WTC11 (cell line): ENCODE data around the gene HOXB6. TPM values are rescaled to one million over a fixed set of nuclear protein-coding genes. Genes with fewer than 3 reads are reported as not detected.

ENCODE experiments used
- ATAC-seq: fragments of 200-7000 bp; cut with Tn5 transposase; 2 replicates; pipeline ENCODE4 v1.10.0; 2021; ENCODE audit warnings: mild to moderate bottlenecking, moderate library complexity
- CTCF ChIA-PET: fragments of 300-600 bp; sonication (Branson Sonifier 250); formaldehyde crosslinking; loops from one replicate; lab custom pipeline; 2021; ENCODE audit warnings: antibody characterized with exemption; lab: Charles Lee
- POLR2A ChIA-PET: fragments of 350-600 bp; sonication (Branson Sonifier 250); formaldehyde crosslinking; loops from one replicate; lab custom pipeline; 2021; ENCODE audit warnings: antibody characterized with exemption; lab: Charles Lee
- DNase-seq: peaks from one replicate; pipeline ENCODE4 v3.0.0; 2021; ENCODE audit warnings: low spot score
- H3K27ac Mint-ChIP-seq: 2 replicates; pipeline ENCODE4 v1.8.0; 2021; ENCODE audit warnings: mixed read lengths
- H3K27me3 Mint-ChIP-seq: 2 replicates; pipeline ENCODE4 v1.8.0; 2021; ENCODE audit warnings: low read depth, mild to moderate bottlenecking, moderate library complexity, mixed read lengths
- H3K36me3 Mint-ChIP-seq: 2 replicates; pipeline ENCODE4 v1.8.0; 2021; ENCODE audit warnings: mixed read lengths
- H3K4me1 Mint-ChIP-seq: 2 replicates; pipeline ENCODE4 v1.8.0; 2022; ENCODE audit warnings: mixed read lengths
- H3K4me3 Mint-ChIP-seq: 2 replicates; pipeline ENCODE4 v1.8.0; 2021; ENCODE audit warnings: mild to moderate bottlenecking, moderate library complexity, mixed read lengths
- H3K9me3 Mint-ChIP-seq: 2 replicates; pipeline ENCODE4 v1.8.0; 2021; ENCODE audit warnings: mixed read lengths
- ATF1 ChIP-seq: sonication (generic); formaldehyde crosslinking; IDR thresholded peaks from 2 replicates; pipeline ENCODE4 v1.8.1; 2023; ENCODE audit warnings: mild to moderate bottlenecking, moderate library complexity, missing genetic modification reagents
- ATF6 ChIP-seq: sonication (generic); formaldehyde crosslinking; IDR thresholded peaks from 2 replicates; pipeline ENCODE4 v1.8.1; 2023; ENCODE audit warnings: mild to moderate bottlenecking, missing genetic modification reagents
- CREB1 ChIP-seq: sonication (generic); formaldehyde crosslinking; IDR thresholded peaks from 2 replicates; pipeline ENCODE4 v1.8.0; 2023; ENCODE audit warnings: mild to moderate bottlenecking, missing genetic modification reagents
- E2F1 ChIP-seq: sonication (generic); formaldehyde crosslinking; IDR thresholded peaks from 2 replicates; pipeline ENCODE4 v1.8.0; 2022; ENCODE audit warnings: mild to moderate bottlenecking, missing genetic modification reagents
- E2F5 ChIP-seq: sonication (generic); formaldehyde crosslinking; IDR thresholded peaks from 2 replicates; pipeline ENCODE4 v1.8.1; 2022; ENCODE audit warnings: mild to moderate bottlenecking, moderate library complexity, missing genetic modification reagents
- ELF4 ChIP-seq: sonication (generic); formaldehyde crosslinking; IDR thresholded peaks from 2 replicates; pipeline ENCODE4 v1.8.1; 2022; ENCODE audit warnings: low read depth, mild to moderate bottlenecking, moderate library complexity, missing genetic modification reagents
- KAT7 ChIP-seq: sonication (generic); formaldehyde crosslinking; IDR thresholded peaks from 2 replicates; pipeline ENCODE4 v1.8.1; 2023; ENCODE audit warnings: missing genetic modification reagents, mild to moderate bottlenecking, borderline replicate concordance
- ZBTB43 ChIP-seq: sonication (generic); formaldehyde crosslinking; IDR thresholded peaks from 2 replicates; pipeline ENCODE4 v1.8.1; 2023; ENCODE audit warnings: mild to moderate bottlenecking, missing genetic modification reagents
- ZNF423 ChIP-seq: fragments of 250-450 bp; sonication (Bioruptor Pico); IDR thresholded peaks from 2 replicates; pipeline ENCODE4 v2.1.2; 2022; ENCODE audit warnings: mild to moderate bottlenecking, moderate library complexity
- total RNA-seq: library from RNA; stranded (reverse); gene quantifications from 3 replicates; pipeline ENCODE4 v1.2.3, GENCODE V29; 2021
- TF ChIP-seq, protein P1 (sequence below): fragments of 250-450 bp; sonication (Bioruptor Pico); IDR thresholded peaks from 2 replicates; pipeline ENCODE4 v1.9.0; 2021; ENCODE audit warnings: mild to moderate bottlenecking
- TF ChIP-seq, protein P2 (sequence below): sonication (generic); formaldehyde crosslinking; IDR thresholded peaks from 2 replicates; pipeline ENCODE4 v1.8.1; 2023; ENCODE audit warnings: mild to moderate bottlenecking, missing genetic modification reagents, borderline replicate concordance
- TF ChIP-seq, protein P3 (sequence below): sonication (generic); formaldehyde crosslinking; conservative IDR thresholded peaks from 2 replicates; pipeline ENCODE4 v1.8.1; 2022; ENCODE audit warnings: mild to moderate bottlenecking, missing genetic modification reagents
- TF ChIP-seq, protein P4 (sequence below): sonication (generic); formaldehyde crosslinking; IDR thresholded peaks from 2 replicates; pipeline ENCODE4 v1.8.1; 2022; ENCODE audit warnings: missing genetic modification reagents, borderline replicate concordance

Gene HOXB6
- total RNA-seq, 1 experiment from 2014 or later, result not detected

DNA sequence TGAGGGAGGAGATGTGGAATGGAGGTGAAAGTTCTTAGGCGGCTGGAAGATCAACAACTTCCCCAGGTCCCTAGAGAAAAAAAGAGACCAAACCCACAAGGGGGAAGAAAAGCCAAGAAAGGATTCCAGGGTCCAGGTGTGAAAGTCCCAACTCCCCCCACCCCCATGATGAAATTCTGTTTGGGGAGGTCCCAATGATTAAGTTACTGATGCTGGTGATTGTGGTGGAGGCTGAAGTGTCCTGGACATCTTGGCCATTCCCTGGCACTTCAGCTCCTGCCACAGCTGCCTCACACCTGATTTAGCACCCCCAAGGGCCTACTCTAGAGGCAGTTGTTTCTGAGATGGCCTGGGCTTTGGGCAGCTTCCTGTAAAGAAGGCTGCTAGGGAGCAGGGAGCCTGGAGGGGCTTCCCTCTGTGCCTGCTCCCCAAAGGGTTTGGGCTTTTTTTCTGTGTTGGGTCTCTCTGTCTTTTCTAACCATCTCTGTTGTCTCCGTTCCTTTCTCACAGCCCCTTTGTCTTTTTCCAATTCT is 39.7 kb downstream of the HOXB6 start:
- peaks cover 40% of the 10 kb centered on the region; the same call in 1 of the 2 replicates for H3K27me3 Mint-ChIP-seq
- CTCF ChIA-PET, result interaction anchor here (1.3 to 1.5 kb wide), 3 partner anchors 18 to 64 kb away, joined by 3 to 5 read pairs (median 4); no protein-coding TSS in a partner anchor

GRCh38 chr17:48564188-48565021 is 40.4 kb downstream of the HOXB6 start:
- POLR2A ChIA-PET, result no interaction called here
- Mint-ChIP-seq H3K4me1 (peaks cover 32% of the 10 kb centered on the region), H3K4me3 (peak overlapping the region; percentile 45), H3K36me3 (no peaks in the 10 kb centered on the region), H3K9me3 (no peaks in the 10 kb centered on the region), H3K27ac (no peak overlapping the region), H3K27me3 (peaks cover 47% of the 10 kb centered on the region; the same call in 1 of the 2 replicates)
- DNase-seq (no peak), ATAC-seq (peak; percentile 17)
- CTCF ChIA-PET, result interaction anchor here (1.0 to 2.3 kb wide), 5 partner anchors 17 to 72 kb away, joined by 3 to 8 read pairs (median 4); no protein-coding TSS in a partner anchor
- TF ChIP-seq ATF6 (CRISPR knock-in tag) (no peak), ELF4 (CRISPR knock-in tag) (no peak), ZNF423 (CRISPR knock-in tag) (no peak)
- TF ChIP-seq, protein P1, sequence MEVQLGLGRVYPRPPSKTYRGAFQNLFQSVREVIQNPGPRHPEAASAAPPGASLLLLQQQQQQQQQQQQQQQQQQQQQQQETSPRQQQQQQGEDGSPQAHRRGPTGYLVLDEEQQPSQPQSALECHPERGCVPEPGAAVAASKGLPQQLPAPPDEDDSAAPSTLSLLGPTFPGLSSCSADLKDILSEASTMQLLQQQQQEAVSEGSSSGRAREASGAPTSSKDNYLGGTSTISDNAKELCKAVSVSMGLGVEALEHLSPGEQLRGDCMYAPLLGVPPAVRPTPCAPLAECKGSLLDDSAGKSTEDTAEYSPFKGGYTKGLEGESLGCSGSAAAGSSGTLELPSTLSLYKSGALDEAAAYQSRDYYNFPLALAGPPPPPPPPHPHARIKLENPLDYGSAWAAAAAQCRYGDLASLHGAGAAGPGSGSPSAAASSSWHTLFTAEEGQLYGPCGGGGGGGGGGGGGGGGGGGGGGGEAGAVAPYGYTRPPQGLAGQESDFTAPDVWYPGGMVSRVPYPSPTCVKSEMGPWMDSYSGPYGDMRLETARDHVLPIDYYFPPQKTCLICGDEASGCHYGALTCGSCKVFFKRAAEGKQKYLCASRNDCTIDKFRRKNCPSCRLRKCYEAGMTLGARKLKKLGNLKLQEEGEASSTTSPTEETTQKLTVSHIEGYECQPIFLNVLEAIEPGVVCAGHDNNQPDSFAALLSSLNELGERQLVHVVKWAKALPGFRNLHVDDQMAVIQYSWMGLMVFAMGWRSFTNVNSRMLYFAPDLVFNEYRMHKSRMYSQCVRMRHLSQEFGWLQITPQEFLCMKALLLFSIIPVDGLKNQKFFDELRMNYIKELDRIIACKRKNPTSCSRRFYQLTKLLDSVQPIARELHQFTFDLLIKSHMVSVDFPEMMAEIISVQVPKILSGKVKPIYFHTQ (CRISPR knock-in tag), result no peak
- TF ChIP-seq, protein P2, sequence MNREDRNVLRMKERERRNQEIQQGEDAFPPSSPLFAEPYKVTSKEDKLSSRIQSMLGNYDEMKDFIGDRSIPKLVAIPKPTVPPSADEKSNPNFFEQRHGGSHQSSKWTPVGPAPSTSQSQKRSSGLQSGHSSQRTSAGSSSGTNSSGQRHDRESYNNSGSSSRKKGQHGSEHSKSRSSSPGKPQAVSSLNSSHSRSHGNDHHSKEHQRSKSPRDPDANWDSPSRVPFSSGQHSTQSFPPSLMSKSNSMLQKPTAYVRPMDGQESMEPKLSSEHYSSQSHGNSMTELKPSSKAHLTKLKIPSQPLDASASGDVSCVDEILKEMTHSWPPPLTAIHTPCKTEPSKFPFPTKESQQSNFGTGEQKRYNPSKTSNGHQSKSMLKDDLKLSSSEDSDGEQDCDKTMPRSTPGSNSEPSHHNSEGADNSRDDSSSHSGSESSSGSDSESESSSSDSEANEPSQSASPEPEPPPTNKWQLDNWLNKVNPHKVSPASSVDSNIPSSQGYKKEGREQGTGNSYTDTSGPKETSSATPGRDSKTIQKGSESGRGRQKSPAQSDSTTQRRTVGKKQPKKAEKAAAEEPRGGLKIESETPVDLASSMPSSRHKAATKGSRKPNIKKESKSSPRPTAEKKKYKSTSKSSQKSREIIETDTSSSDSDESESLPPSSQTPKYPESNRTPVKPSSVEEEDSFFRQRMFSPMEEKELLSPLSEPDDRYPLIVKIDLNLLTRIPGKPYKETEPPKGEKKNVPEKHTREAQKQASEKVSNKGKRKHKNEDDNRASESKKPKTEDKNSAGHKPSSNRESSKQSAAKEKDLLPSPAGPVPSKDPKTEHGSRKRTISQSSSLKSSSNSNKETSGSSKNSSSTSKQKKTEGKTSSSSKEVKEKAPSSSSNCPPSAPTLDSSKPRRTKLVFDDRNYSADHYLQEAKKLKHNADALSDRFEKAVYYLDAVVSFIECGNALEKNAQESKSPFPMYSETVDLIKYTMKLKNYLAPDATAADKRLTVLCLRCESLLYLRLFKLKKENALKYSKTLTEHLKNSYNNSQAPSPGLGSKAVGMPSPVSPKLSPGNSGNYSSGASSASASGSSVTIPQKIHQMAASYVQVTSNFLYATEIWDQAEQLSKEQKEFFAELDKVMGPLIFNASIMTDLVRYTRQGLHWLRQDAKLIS, result no peak
- TF ChIP-seq, protein P3, sequence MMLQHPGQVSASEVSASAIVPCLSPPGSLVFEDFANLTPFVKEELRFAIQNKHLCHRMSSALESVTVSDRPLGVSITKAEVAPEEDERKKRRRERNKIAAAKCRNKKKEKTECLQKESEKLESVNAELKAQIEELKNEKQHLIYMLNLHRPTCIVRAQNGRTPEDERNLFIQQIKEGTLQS (CRISPR knock-in tag), result no peak

More for the DNA sequence above, 39.7 kb downstream of the HOXB6 start:
- H3K27ac Mint-ChIP-seq, result no peak overlapping the region
- ATAC-seq, result no peak
- TF ChIP-seq E2F1, result no peak
- TF ChIP-seq ATF1 (CRISPR knock-in tag), result no peak
- no peak for TF ChIP-seq KAT7
- TF ChIP-seq ZBTB43 (CRISPR knock-in tag), result no peak
- TF ChIP-seq, protein P4, sequence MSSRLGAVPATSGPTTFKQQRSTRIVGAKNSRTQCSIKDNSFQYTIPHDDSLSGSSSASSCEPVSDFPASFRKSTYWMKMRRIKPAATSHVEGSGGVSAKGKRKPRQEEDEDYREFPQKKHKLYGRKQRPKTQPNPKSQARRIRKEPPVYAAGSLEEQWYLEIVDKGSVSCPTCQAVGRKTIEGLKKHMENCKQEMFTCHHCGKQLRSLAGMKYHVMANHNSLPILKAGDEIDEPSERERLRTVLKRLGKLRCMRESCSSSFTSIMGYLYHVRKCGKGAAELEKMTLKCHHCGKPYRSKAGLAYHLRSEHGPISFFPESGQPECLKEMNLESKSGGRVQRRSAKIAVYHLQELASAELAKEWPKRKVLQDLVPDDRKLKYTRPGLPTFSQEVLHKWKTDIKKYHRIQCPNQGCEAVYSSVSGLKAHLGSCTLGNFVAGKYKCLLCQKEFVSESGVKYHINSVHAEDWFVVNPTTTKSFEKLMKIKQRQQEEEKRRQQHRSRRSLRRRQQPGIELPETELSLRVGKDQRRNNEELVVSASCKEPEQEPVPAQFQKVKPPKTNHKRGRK (CRISPR knock-in tag), result no peak
- no peak for TF ChIP-seq CREB1 (CRISPR knock-in tag)
- TF ChIP-seq, protein P3 (CRISPR knock-in tag), result no peak
- TF ChIP-seq E2F5 (CRISPR knock-in tag), result no peak
- TF ChIP-seq, all 79 proteins: peak for 0
- POLR2A ChIA-PET, result no interaction called here
- no peak for DNase-seq
- H3K4me1 Mint-ChIP-seq, result peaks cover 26% of the 10 kb centered on the region
- H3K36me3 Mint-ChIP-seq, result no peaks in the 10 kb centered on the region
- no peaks in the 10 kb centered on the region for H3K9me3 Mint-ChIP-seq
- H3K4me3 Mint-ChIP-seq, result peak overlapping the region; percentile 45
